Ovary (tissue), 3 donors: ENCODE measurements around the gene CLCN6.

Experiments used
- CTCF ChIP-seq, 3 donors: fragments of 450-650 bp in 2 of 3; fragments of 200-600 bp in 1 of 3; IDR thresholded peaks; one replicate each; pipeline versions ENCODE4 v1.5.1 to v1.8.0; 2016 to 2022; ENCODE audit warnings: antibody characterized with exemption in 3 of 3, mild to moderate bottlenecking in 1 of 3
- EP300 ChIP-seq: sonication (generic); formaldehyde crosslinking; IDR thresholded peaks from one replicate; pipeline ENCODE4 v1.6.1; 2017; ENCODE audit warnings: antibody characterized with exemption
- POLR2A ChIP-seq: fragments of 450-650 bp; IDR thresholded peaks from one replicate; pipeline ENCODE4 v1.6.1; 2017; ENCODE audit warnings: antibody characterized with exemption, mild to moderate bottlenecking, moderate library complexity
- donor health status: DM: no; HTN: no; CAD: no.

GRCh38 chr1:11835441-11836225 is 29.6 kb downstream of the CLCN6 start:
- TF ChIP-seq CTCF (IDR thresholded peaks at IDR 0.05) = no peak
- no peak for TF ChIP-seq POLR2A
- TF ChIP-seq EP300 = no peak
